H54 (cell line): ENCODE results near the gene SGMS1.
A peak's percentile ranks its signal among the peaks of the same experiment; 100 is the strongest.

Experiments
- DNase-seq: peaks from one replicate; pipeline ENCODE4 v3.0.0; 2011; ENCODE audit warnings: low spot score, mixed read lengths; ENCODE audit not compliant: insufficient read length
- FAIRE-seq: peaks from 3 replicates; lab custom pipeline; 2011; peaks lifted over from hg19 to GRCh38; lab: Jason Lieb, UNC
- POLR2A ChIP-seq: IDR thresholded peaks from 2 replicates; pipeline ENCODE4 v1.6.1; 2011; ENCODE audit warnings: low read depth, mild to moderate bottlenecking, low read length

Gene SGMS1

DNA sequence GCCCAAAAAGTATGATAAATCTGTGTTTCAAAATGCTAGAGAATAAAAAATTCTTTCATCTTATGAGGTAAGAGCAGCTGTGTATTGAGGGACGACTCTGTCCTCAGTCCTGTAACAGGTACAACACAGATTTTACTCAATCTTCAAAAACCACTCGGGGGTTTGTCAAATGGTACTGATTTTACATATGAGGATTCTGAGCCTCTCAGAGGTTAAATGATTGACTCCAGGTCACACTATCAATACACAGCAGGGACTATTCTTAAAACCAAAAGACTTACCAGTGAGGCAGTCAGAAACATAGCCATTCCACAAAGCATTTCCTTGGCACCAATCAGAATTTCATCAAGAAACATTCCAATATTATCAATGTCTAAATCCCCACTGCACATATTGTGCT lies 95.5 kb downstream of the SGMS1 start:
- no peak for TF ChIP-seq POLR2A
- DNase-seq: no peak
- FAIRE-seq: no peak

DNA sequence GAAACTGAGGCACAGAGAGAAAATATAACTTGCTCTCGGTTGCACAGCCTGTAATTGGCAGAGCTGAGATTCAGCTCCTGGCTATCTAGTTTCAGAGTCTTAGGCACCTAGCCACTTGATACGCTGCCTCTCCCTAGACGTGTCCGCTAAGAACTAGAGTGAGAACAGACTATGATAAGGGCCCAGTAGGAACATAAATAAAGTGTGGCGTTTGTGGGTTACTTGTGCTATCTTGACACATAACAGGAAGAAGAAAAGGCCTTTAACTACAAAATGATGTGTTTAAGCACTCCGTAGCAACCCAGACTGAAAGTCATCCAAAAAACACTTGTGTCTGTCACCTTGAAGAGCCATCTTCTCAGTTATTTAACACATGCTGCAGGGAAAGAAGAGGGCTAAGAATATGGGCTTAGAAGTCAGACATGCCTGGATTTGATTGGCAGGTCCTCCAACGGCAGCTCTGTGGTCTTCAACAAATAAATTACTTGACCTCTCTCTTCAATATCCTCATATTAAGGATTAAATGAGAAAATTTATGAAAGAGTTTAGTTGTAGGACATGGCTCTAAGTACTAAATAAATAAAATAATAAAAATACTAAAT lies 96.2 kb downstream of the SGMS1 start:
- no peak for TF ChIP-seq POLR2A
- DNase-seq (no peak), FAIRE-seq (no peak)

DNA sequence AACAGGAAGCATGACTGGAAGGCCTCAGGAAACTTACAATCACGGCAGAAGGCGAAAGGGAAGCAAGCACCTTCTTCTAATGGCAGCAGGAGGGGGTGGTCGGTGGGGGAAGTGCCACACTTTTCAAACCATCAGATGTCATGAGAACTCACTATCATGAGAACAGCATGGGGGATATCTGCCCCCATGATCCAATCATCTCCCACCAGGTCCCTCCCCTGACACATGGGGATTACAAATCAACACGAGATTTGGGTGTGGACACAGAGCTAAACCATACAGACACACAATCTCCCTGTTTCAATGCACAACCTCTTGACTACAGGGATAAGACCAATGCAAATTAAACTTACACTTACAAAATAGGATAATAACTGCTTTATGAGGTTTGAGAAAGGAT lies 97.6 kb downstream of the SGMS1 start:
- TF ChIP-seq POLR2A: no peak
- no peak for FAIRE-seq
- DNase-seq: no peak

DNA sequence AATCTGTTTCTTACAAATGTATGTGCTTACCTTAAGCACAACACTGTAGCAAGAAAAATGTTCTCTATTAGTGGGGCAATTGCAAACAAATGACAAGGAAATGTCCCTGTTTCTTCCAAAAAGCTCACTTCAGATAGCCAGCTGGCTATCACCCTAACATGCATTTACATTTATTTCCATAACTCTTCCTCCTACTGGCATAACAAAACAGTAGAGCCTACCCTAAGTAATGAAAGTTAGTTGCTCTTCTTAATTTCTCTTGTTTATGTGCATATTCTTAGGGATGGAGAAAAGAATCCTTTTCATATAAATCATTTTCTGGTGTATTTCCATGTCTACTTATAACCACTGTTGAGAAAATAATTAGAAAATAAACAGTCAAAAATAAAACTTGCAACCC lies 100.4 kb downstream of the SGMS1 start:
- no peak for DNase-seq
- no peak for FAIRE-seq
- TF ChIP-seq POLR2A: no peak

DNA sequence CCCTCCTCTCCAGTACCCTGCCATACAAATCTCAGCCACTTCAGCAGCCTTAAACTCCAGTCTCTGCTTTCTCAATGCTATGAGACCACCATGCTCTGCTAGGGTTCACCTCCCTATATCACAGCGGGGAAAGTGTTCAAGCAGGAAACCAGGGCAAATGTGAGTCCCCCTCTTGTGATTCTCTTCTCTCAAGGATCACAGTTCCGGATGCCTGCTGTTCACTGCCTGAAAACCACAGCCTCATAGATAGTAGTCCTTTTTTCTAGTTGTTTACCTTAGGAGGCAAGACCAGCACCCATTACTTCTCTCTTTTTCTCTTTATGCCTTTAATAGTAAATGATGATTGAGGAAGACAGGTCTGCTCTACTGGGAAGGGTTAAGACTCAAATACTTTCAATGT lies 100.8 kb downstream of the SGMS1 start:
- FAIRE-seq (no peak), DNase-seq (no peak)
- TF ChIP-seq POLR2A: no peak

DNA sequence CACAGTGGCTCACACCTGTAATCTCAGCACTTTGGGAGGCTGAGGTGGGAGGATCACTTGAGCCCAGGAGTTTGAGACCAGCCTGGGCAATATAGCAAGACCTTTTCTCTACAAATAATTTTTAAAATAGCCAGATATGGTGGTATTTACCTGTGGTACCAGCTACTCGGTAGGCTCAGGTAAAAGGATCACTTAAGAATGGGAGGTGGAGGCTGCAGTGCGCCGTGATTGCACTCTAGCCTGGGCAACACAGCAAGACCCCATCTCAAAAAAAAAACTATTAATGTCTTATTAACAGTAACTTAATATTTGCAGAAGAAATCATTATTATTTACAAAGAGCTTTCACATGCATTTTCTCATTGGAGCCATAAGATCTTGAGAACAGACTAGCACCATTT lies 103.6 kb downstream of the SGMS1 start:
- TF ChIP-seq POLR2A: no peak
- no peak for FAIRE-seq
- DNase-seq: no peak

DNA sequence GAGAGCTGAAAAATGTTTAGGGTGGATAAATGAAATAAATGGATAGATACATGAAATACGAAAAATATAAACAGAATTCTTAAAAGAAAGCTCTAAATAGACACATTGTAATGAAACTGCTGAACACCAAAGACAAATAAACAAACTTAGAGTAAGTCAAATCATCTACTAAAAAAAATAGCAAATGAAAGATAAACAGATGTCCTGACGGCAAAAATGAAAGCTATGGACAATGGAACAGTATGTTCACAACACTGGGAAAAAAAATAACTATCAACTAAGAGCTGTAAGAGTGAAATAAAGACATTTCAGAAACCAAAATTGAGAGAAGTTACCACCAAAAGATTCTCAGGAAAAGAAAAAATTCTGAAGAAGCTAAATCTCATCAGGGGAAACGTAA lies 106.1 kb downstream of the SGMS1 start:
- TF ChIP-seq POLR2A: no peak
- FAIRE-seq (no peak), DNase-seq (no peak)

DNA sequence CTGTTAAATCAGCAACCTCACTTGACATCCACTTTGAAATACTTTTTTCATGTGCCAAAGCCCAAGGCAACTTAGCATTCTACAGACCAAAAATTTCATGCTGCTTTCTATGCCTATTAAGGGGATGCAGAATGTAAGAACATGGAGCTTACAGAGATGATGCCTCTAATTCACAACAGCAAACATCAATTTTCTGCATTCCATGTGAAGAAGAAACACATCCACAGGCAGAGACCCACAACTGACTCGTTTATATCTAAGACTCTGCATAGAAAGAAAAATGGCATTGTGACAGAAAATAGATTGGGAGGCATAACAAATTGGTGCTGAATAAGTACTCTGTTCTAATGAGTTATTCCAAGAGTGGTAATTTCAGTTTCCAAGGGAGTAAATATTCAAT lies 107.6 kb downstream of the SGMS1 start:
- DNase-seq (no peak), FAIRE-seq (no peak)
- TF ChIP-seq POLR2A: no peak

DNA sequence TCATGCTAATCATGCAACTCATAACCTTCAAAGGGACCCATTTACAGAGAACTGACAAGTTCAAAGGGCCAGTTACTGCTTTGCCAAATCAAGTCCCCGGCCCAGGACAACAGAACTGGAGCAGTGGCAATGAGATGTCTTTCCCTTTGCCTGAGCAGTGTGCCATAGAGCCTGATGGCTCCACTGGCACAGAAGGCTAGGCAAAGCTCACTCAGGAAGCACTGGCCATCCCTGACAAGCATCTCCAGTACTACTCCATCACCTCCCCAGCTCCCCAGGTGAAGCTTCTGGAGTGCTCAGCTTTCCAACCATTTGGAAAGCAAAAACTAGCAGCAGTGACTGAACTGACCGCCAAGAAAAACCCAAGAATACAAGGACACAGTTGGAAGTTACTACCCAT lies 108.3 kb downstream of the SGMS1 start:
- FAIRE-seq (no peak), DNase-seq (no peak)
- no peak for TF ChIP-seq POLR2A

DNA sequence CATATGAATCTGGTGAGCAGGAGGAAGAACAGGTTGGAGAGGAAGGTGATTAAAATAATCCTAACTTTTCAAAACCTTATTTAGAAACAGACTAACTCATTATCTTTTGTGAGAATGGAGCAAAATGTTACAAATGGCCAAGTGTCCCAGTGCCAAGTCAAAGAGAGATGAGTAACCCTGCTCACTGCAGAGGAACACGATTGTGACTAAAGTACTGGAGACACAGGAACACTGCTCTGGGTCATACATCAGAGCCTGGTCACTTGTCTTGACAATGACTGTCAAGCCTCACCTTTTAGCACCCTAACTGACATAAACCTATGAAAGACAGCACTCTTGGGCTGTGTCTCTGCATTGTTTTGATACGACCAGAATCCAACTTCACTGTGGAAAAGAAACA lies 108.8 kb downstream of the SGMS1 start:
- FAIRE-seq: no peak
- no peak for DNase-seq
- TF ChIP-seq POLR2A: no peak

DNA sequence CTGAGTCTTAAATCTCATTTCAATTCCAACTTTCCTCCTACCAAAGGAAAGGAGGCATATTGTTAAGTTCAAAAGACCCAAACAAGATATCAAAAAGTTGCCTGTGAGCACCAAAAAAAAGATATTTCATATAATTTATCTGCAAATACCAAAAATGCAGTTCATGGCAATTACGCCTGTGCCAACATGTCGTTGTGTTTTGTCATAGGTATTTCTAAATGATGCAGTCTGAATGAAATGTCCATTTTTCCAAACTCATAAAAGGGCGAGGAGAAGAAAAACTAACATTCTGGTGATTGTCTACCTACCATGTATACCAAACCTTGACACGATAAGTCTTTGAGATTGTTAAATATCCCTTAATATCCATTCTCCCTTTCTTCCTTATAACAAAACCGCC lies 109.8 kb downstream of the SGMS1 start:
- DNase-seq: no peak
- no peak for TF ChIP-seq POLR2A
- FAIRE-seq: no peak

DNA sequence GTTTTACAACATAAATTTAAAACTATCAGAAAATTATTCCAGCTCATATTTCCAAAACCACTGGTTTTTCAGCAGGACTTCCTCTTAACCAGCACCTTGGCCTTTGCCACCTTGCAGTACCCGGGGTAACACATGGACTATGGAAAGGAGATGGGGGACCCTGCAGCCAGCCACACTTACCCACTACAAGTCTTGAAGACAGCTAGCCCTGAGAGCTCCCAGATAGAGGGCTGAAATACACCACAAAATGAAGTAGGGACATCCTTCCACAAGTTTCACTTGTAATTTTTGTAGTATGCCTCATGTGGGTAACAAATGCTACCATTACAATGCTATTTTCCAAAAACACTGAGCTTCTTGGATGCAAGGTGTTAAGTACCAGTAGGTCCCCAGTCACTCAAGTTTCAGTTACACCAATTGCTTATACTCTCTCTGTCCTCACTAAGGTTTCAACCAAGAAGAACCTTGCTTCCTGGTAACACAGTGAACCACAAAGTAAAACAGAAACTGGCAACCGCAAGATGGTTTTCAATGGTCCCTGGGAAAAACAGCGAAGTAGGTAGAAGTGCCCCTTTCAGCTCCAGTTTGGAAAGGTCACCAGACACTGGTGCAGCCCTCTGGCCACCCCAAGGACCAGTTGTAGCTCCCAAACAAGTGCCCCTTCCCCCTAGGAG lies 110.9 kb downstream of the SGMS1 start:
- DNase-seq (no peak), FAIRE-seq (no peak)
- TF ChIP-seq POLR2A: no peak

DNA sequence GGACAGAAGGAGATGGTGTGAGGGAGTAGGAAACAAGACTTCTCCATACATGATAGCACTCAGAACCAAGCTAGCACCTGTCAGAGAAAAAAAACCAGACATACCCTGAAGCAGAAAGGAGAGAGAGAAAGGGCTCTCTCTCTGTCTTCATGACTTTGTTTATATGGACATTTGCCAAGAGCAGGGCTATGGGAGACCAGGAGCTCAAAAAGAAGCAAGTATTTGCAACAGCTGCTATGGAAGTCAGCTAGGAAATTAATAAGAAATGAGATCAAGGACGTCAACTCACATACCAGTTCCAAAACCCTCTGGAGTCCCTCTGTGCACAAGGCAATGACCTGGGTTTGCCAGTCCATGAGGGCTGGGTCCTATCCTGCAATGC lies 111.6 kb downstream of the SGMS1 start:
- no peak for TF ChIP-seq POLR2A
- FAIRE-seq (no peak), DNase-seq (no peak)

DNA sequence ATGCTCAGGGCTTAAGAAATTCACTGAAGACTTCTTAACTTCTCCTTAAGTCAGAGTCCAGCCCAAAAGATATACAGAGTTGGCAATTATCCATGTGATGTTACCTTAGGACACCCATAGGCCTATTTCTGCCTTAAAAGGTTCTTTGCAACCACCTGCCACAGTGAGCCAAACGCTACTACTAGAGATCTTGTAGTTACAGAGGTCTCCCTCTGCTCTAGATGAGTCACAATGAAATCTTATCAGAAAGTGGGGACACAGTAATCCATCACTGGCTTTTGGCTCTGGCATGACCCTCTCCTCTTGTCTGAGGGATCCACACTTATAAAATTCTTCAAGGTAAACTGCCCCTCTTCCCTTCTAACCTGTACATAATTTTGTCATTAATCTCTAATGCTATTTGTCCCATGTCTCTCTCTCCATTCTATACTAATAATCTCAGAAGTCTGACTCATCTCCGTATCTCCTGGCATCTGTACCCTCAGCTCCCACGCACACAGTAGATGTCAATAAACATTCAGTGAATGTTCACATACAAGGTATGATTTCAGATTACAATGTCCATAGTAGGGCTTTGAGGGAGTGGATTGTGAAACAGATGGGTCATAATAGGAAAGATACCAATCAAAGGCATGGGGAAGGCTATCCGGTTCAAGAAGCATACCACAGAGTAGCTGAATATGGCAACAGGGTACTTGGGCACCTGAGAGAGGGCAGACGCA lies 112.1 kb downstream of the SGMS1 start:
- no peak for TF ChIP-seq POLR2A
- no peak for DNase-seq
- FAIRE-seq: peak; percentile 27
